H9 (cell line): Measurements from ENCODE around the gene CACNA1G. TPM values are rescaled to one million over a fixed set of nuclear protein-coding genes. Genes with fewer than 3 reads are reported as not detected.

Experiments
- DNase-seq: peaks from one replicate; pipeline ENCODE4 v3.0.0-alpha.2; 2017
- H2AFZ ChIP-seq: one replicate; pipeline ENCODE4 v1.6.1; 2013; ENCODE audit warnings: mild to moderate bottlenecking, low read length, control low read depth, moderate library complexity
- H2AK5ac ChIP-seq: 2 replicates; pipeline ENCODE4 v1.6.1; 2013; ENCODE audit warnings: low read length, control low read depth, mixed read lengths; ENCODE audit not compliant: insufficient read length
- H2BK120ac ChIP-seq: one replicate; pipeline ENCODE4 v1.6.1; 2013; ENCODE audit warnings: low read depth, mild to moderate bottlenecking, low read length, control low read depth, inconsistent platforms; ENCODE audit not compliant: poor library complexity, severe bottlenecking
- H2BK12ac ChIP-seq: 2 replicates; pipeline ENCODE4 v1.6.1; 2013; ENCODE audit warnings: low read length, control low read depth, mixed read lengths, low read depth; ENCODE audit not compliant: insufficient read length
- H2BK15ac ChIP-seq: 2 replicates; pipeline ENCODE4 v1.6.1; 2013; ENCODE audit warnings: low read depth, low read length, control low read depth
- H2BK20ac ChIP-seq: one replicate; pipeline ENCODE4 v1.6.1; 2013; ENCODE audit warnings: low read depth, mild to moderate bottlenecking, low read length, control low read depth, inconsistent platforms; ENCODE audit not compliant: poor library complexity, severe bottlenecking
- H2BK5ac ChIP-seq: 2 replicates; pipeline ENCODE4 v1.6.1; 2013; ENCODE audit warnings: low read length, control low read depth, mixed read lengths; ENCODE audit not compliant: insufficient read length
- H3K14ac ChIP-seq: 2 replicates; pipeline ENCODE4 v1.6.1; 2013; ENCODE audit warnings: low read length, control low read depth; ENCODE audit not compliant: insufficient read depth
- H3K18ac ChIP-seq: 2 replicates; pipeline ENCODE4 v1.6.1; 2013; ENCODE audit warnings: low read depth, mild to moderate bottlenecking, mixed read lengths, low read length, control low read depth; ENCODE audit not compliant: insufficient read length
- H3K23ac ChIP-seq: 2 replicates; pipeline ENCODE4 v1.6.1; 2013; ENCODE audit warnings: low read length, control low read depth, mixed read lengths, low read depth; ENCODE audit not compliant: insufficient read length
- H3K23me2 ChIP-seq: 2 replicates; pipeline ENCODE4 v1.6.1; 2013; ENCODE audit warnings: low read depth, mild to moderate bottlenecking, mixed read lengths, low read length, control low read depth; ENCODE audit not compliant: insufficient read length, poor library complexity, severe bottlenecking
- H3K27ac ChIP-seq: 2 replicates; pipeline ENCODE4 v1.5.1; 2013; ENCODE audit warnings: low read length, control low read depth, mixed read lengths, low read depth; ENCODE audit not compliant: insufficient read length
- H3K27me3 ChIP-seq: 2 replicates; pipeline ENCODE4 v1.6.1; 2013; ENCODE audit warnings: low read length, control low read depth, inconsistent platforms; ENCODE audit not compliant: insufficient read depth
- H3K4ac ChIP-seq: 2 replicates; pipeline ENCODE4 v1.6.1; 2013; ENCODE audit warnings: low read depth, mild to moderate bottlenecking, control low read depth, inconsistent platforms, low read length, moderate library complexity
- H3K4me1 ChIP-seq: 2 replicates; pipeline ENCODE4 v1.6.1; 2013; ENCODE audit warnings: low read length, control low read depth, inconsistent platforms; ENCODE audit not compliant: insufficient read depth
- H3K4me2 ChIP-seq: 2 replicates; pipeline ENCODE4 v1.6.1; 2013; ENCODE audit warnings: low read length, control low read depth, mixed read lengths; ENCODE audit not compliant: insufficient read length, insufficient read depth
- H3K56ac ChIP-seq: 2 replicates; pipeline ENCODE4 v1.6.1; 2013; ENCODE audit warnings: low read depth, mild to moderate bottlenecking, mixed read lengths, low read length, control low read depth; ENCODE audit not compliant: insufficient read length
- H3K79me1 ChIP-seq: 2 replicates; pipeline ENCODE4 v1.6.1; 2013; ENCODE audit warnings: low read depth, mild to moderate bottlenecking, moderate library complexity, low read length, control low read depth, inconsistent platforms; ENCODE audit not compliant: insufficient read depth, poor library complexity, severe bottlenecking
- H3K79me2 ChIP-seq: 2 replicates; pipeline ENCODE4 v1.6.1; 2013; ENCODE audit warnings: low read length, control low read depth, inconsistent platforms; ENCODE audit not compliant: insufficient read depth
- H3K9ac ChIP-seq: 2 replicates; pipeline ENCODE4 v1.6.1; 2013; ENCODE audit warnings: low read length, control low read depth, mixed read lengths; ENCODE audit not compliant: insufficient read length; ENCODE audit errors: extremely low read depth
- H3K9me3 ChIP-seq: one replicate; pipeline ENCODE4 v1.6.1; 2013; ENCODE audit warnings: low read depth, low read length, inconsistent platforms; ENCODE audit not compliant: control insufficient read depth
- H3T11ph ChIP-seq: one replicate; pipeline ENCODE4 v1.6.1; 2013; ENCODE audit warnings: mild to moderate bottlenecking, low read length, control low read depth, inconsistent platforms
- H4K20me1 ChIP-seq: one replicate; pipeline ENCODE4 v1.6.1; 2013; ENCODE audit not compliant: control insufficient read depth, insufficient read length, insufficient read depth
- H4K5ac ChIP-seq: 2 replicates; pipeline ENCODE4 v1.6.1; 2013; ENCODE audit warnings: low read depth, mild to moderate bottlenecking, mixed read lengths, low read length, control low read depth; ENCODE audit not compliant: insufficient read length
- H4K8ac ChIP-seq: replicated peaks from 2 replicates; pipeline ENCODE4 v1.6.1; 2013; ENCODE audit warnings: low read length, control low read depth, mixed read lengths, low read depth; ENCODE audit not compliant: insufficient read length
- H4K91ac ChIP-seq: 2 replicates; pipeline ENCODE4 v1.6.1; 2013; ENCODE audit warnings: low read depth, mild to moderate bottlenecking, moderate library complexity, mixed read lengths, low read length, control low read depth; ENCODE audit not compliant: insufficient read length
- H3K27ac Mint-ChIP-seq, 3 experiments: 2 replicates in 2 of 3; 3 replicates in 1 of 3; pipeline ENCODE4 v1.8.0; 2020 to 2021; ENCODE audit warnings: mixed read lengths in 3 of 3, mild to moderate bottlenecking in 1 of 3, moderate library complexity in 1 of 3
- H3K27me3 Mint-ChIP-seq: 2 replicates; pipeline ENCODE4 v1.8.0; 2021; ENCODE audit warnings: low read depth, mild to moderate bottlenecking, moderate library complexity, mixed read lengths
- H3K36me3 Mint-ChIP-seq, 3 experiments: 2 replicates in 2 of 3; 3 replicates in 1 of 3; pipeline ENCODE4 v1.8.0; 2020 to 2021; ENCODE audit warnings: low read depth in 3 of 3, mixed read lengths in 3 of 3; ENCODE audit not compliant: insufficient read depth in 1 of 3
- H3K4me1 Mint-ChIP-seq, 2 experiments: 2 replicates each; pipeline ENCODE4 v1.8.0; 2020; ENCODE audit warnings: mixed read lengths in 2 of 2
- H3K4me3 Mint-ChIP-seq, 2 experiments: 2 replicates in 1 of 2; 3 replicates in 1 of 2; pipeline ENCODE4 v1.8.0; 2020 to 2021; ENCODE audit warnings: mild to moderate bottlenecking in 2 of 2, mixed read lengths in 2 of 2, moderate library complexity in 1 of 2
- H3K9me3 Mint-ChIP-seq, 2 experiments: 2 replicates in 1 of 2; 3 replicates in 1 of 2; pipeline ENCODE4 v1.8.0; 2020; ENCODE audit warnings: mild to moderate bottlenecking in 2 of 2, mixed read lengths in 2 of 2, moderate library complexity in 1 of 2
- CTCF ChIP-seq: fragments of 200-600 bp; sonication (generic); conservative IDR thresholded peaks from 3 replicates; pipeline ENCODE4 v1.8.0; 2021; ENCODE audit warnings: antibody characterized with exemption, mild to moderate bottlenecking
- WGBS: extraction: QIAGEN DNeasy Blood & Tissue Kit; methylation state at CpG from one replicate; pipeline ENCODE4 v1.1.7; 2013; ENCODE audit warnings: missing lambda C conversion rate, low lambda C conversion rate, mixed read lengths; ENCODE audit not compliant: insufficient read length; ENCODE audit errors: extremely low coverage; 5-methylcytosine and 5-hydroxymethylcytosine counted together
- total RNA-seq: library from RNA; stranded (reverse); gene quantifications from 2 replicates; pipeline ENCODE4 v1.2.1, GENCODE V29; 2021

CACNA1G gene
- total RNA-seq, 1 experiment from 2014 or later: 1.5 TPM

DNA sequence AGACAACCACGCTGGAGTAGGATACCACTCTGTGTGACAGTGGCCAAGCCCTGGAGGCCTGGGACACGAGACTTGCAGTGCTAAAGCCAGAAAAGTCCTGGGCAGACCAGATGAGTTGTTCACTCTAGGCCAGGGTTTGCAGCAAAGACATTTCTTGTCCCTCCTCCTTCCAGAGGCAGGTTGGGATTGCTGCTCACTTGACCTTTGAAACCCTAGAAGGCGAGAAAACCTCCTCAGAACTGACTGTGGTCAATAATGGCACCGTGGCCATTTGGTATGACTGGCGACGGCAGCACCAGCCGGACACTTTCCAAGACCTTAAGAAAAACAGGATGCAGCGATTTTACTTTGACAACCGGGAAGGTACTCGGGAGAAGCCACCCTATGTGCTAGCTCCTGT is 37.7 kb upstream of the CACNA1G start:
- no peak overlapping the region for H4K5ac ChIP-seq
- no peaks in the 10 kb centered on the region for H3K36me3 Mint-ChIP-seq
- no peak overlapping the region for H4K91ac ChIP-seq
- peaks cover 8 to 11% of the 10 kb centered on the region in 2 experiments; a peak in 3 of 4 replicates for H3K4me1 Mint-ChIP-seq
- H3K9ac ChIP-seq: no peak overlapping the region
- H3K14ac ChIP-seq: no peak overlapping the region
- H3K4ac ChIP-seq: no peak overlapping the region
- H3K79me1 ChIP-seq: no peaks in the 10 kb centered on the region
- H2BK12ac ChIP-seq: no peak overlapping the region
- H3K27me3 Mint-ChIP-seq: no peaks in the 10 kb centered on the region
- H3K9me3 Mint-ChIP-seq: no peaks in the 10 kb centered on the region
- no peak for TF ChIP-seq CTCF
- H3K9me3 ChIP-seq: no peaks in the 10 kb centered on the region
- DNase-seq: no peak
- H2BK20ac ChIP-seq: no peak overlapping the region
- no peak overlapping the region for H3T11ph ChIP-seq
- H2AK5ac ChIP-seq: no peak overlapping the region
- no peak overlapping the region for H2BK120ac ChIP-seq
- no peak overlapping the region for H3K4me3 Mint-ChIP-seq
- H3K18ac ChIP-seq: no peak overlapping the region
- H3K4me1 ChIP-seq: no peaks in the 10 kb centered on the region
- no peak overlapping the region for H3K27ac Mint-ChIP-seq
- no peak overlapping the region for H3K4me2 ChIP-seq
- H3K79me2 ChIP-seq: no peaks in the 10 kb centered on the region
- no peaks in the 10 kb centered on the region for H4K20me1 ChIP-seq
- no peak overlapping the region for H3K27ac ChIP-seq
- H2AFZ ChIP-seq: no peak overlapping the region
- no peaks in the 10 kb centered on the region for H3K27me3 ChIP-seq
- H3K56ac ChIP-seq: no peak overlapping the region
- H2BK5ac ChIP-seq: no peak overlapping the region
- no peak overlapping the region for H4K8ac ChIP-seq
- no peak overlapping the region for H2BK15ac ChIP-seq
- H3K23ac ChIP-seq: no peak overlapping the region
- WGBS: no CpG with 5 or more reads among the region's 10 CpGs
- no peaks in the 10 kb centered on the region for H3K23me2 ChIP-seq
